Inferior parietal cortex (tissue), 1 donor: ENCODE results near the gene ATOSB.
"Not testable (repeated sequence)": the region's sequence is repeated elsewhere in the genome, so short reads cannot be mapped to it uniquely, and the experiment has no call there.

Source experiments
- DNase-seq: peaks from one replicate; pipeline ENCODE4 v3.0.0-alpha.2; 2016; ENCODE audit errors: extremely low spot score

ATOSB gene

GRCh38 chr9:35115680-35116538 lies at the start of gene ATOSB:
Gene ATOSB, minus strand, starts transcription at chr9:35115862. Its CDS starts 7,588 bp downstream, at chr9:35108274.
- DNase-seq = peak; percentile 60

GRCh38 chr9:35164711-35165110 lies 49.0 kb upstream of the ATOSB start:
- DNase-seq = no peak

GRCh38 chr9:35163413-35163812 lies 47.8 kb upstream of the ATOSB start:
- DNase-seq = no peak

- DNase-seq = peak; percentile 47
These were observed 47.1 kb upstream of the ATOSB start for GRCh38 chr9:35162605-35163315.

GRCh38 chr9:35161713-35162604 lies 46.3 kb upstream of the ATOSB start, which contains the start of gene UNC13B:
Gene UNC13B, plus strand, starts transcription at chr9:35162009. Its CDS starts 275 bp downstream, at chr9:35162284.
- peak; percentile 85 for DNase-seq

- no peak for DNase-seq
These were observed 43.0 kb upstream of the ATOSB start for GRCh38 chr9:35158501-35159280.

- not testable (repeated sequence) for DNase-seq
These were observed 42.2 kb upstream of the ATOSB start for GRCh38 chr9:35157836-35158235.

- DNase-seq = no peak
These were observed 41.1 kb upstream of the ATOSB start for GRCh38 chr9:35156781-35157180.

- DNase-seq = no peak
These were observed 37.3 kb upstream of the ATOSB start for GRCh38 chr9:35152926-35153325.

GRCh38 chr9:35147941-35148563 lies 32.4 kb upstream of the ATOSB start:
- not testable (repeated sequence) for DNase-seq

GRCh38 chr9:35142037-35142436 lies 26.4 kb upstream of the ATOSB start:
- no peak for DNase-seq

- DNase-seq = no peak
These were observed 24.4 kb upstream of the ATOSB start for GRCh38 chr9:35140093-35140492.

- no peak for DNase-seq
These were observed 21.2 kb upstream of the ATOSB start for GRCh38 chr9:35136866-35137265.

- no peak for DNase-seq
These were observed 20.3 kb upstream of the ATOSB start for GRCh38 chr9:35135988-35136387.

GRCh38 chr9:35134920-35135319 lies 19.3 kb upstream of the ATOSB start:
- DNase-seq = no peak

GRCh38 chr9:35116898-35117551 lies 1.4 kb upstream of the ATOSB start:
- DNase-seq = peak; percentile 95

GRCh38 chr9:35116539-35116897 lies 856 bp upstream of the ATOSB start:
- DNase-seq = no peak

- peak; percentile 4 for DNase-seq
These were observed 628 bp downstream of the ATOSB start for GRCh38 chr9:35114840-35115628.

- DNase-seq = peak; percentile 46
These were observed 1.4 kb downstream of the ATOSB start for GRCh38 chr9:35114113-35114839.
